GM04504 (cell line): ENCODE measurements around the gene SZT2.
"Not testable (repeated sequence)": the region's sequence is repeated elsewhere in the genome, so short reads cannot be mapped to it uniquely, and the experiment has no call there.

Source experiments
- DNase-seq: peaks from one replicate; pipeline ENCODE4 v3.0.0-alpha.2; 2012; ENCODE audit warnings: low read depth

The SZT2 gene

GRCh38 chr1:43363283-43363934 lies 26.3 kb upstream of the SZT2 start:
- no peak for DNase-seq

GRCh38 chr1:43363935-43364525 lies 25.7 kb upstream of the SZT2 start:
- no peak for DNase-seq

GRCh38 chr1:43365678-43366077 lies 24.0 kb upstream of the SZT2 start:
- DNase-seq = no peak

- DNase-seq = no peak
Observed at GRCh38 chr1:43366179-43366578, 23.5 kb upstream of the SZT2 start.

- no peak for DNase-seq
Observed at GRCh38 chr1:43366601-43367025, 23.1 kb upstream of the SZT2 start.

GRCh38 chr1:43367026-43367903 lies 22.4 kb upstream of the SZT2 start:
- no peak for DNase-seq

- DNase-seq = peak; percentile 71
Observed at GRCh38 chr1:43367904-43368645, 21.6 kb upstream of the SZT2 start, which contains the start of gene ELOVL1. TSS of gene ELOVL1 (minus strand) at chr1:43368011. CDS start at chr1:43365609, 2,402 bp downstream.

GRCh38 chr1:43368646-43369020 lies 21.1 kb upstream of the SZT2 start:
- DNase-seq = no peak

- DNase-seq = not testable (repeated sequence)
Observed at GRCh38 chr1:43369779-43370178, 19.9 kb upstream of the SZT2 start.

- DNase-seq = no peak
Observed at GRCh38 chr1:43370564-43370963, 19.1 kb upstream of the SZT2 start.

GRCh38 chr1:43372172-43372571 lies 17.5 kb upstream of the SZT2 start:
- no peak for DNase-seq

GRCh38 chr1:43373066-43373940 lies 16.4 kb upstream of the SZT2 start:
- peak; percentile 55 for DNase-seq

- no peak for DNase-seq
Observed at GRCh38 chr1:43376723-43377235, 12.9 kb upstream of the SZT2 start.

GRCh38 chr1:43377831-43378230 lies 11.9 kb upstream of the SZT2 start:
- DNase-seq = no peak

- DNase-seq = no peak
Observed at GRCh38 chr1:43379476-43379875, 10.2 kb upstream of the SZT2 start.

GRCh38 chr1:43381612-43382011 lies 8.1 kb upstream of the SZT2 start:
- no peak for DNase-seq

GRCh38 chr1:43382027-43382779 lies 7.5 kb upstream of the SZT2 start:
- no peak for DNase-seq

GRCh38 chr1:43383449-43383848 lies 6.2 kb upstream of the SZT2 start:
- no peak for DNase-seq

- DNase-seq = no peak
Observed at GRCh38 chr1:43386676-43387075, 3.0 kb upstream of the SZT2 start.

GRCh38 chr1:43387976-43388599 lies 1.6 kb upstream of the SZT2 start:
- DNase-seq = no peak
